Keratinocyte (primary cell): Measurements from ENCODE around the gene CISD3. TPM values are rescaled to one million over a fixed set of nuclear protein-coding genes. Genes with fewer than 3 reads are reported as not detected.

Source experiments
- DNase-seq: peaks from one replicate; pipeline ENCODE4 v3.0.0-alpha.2; 2011; ENCODE audit warnings: low read depth, missing footprints, low spot score
- FAIRE-seq: peaks from 2 replicates; lab custom pipeline; 2011; peaks lifted over from hg19 to GRCh38; lab: Jason Lieb, UNC
- H2AFZ ChIP-seq: 2 replicates; pipeline ENCODE4 v1.6.0; 2012; ENCODE audit warnings: low read length, control low read depth, inconsistent platforms; ENCODE audit not compliant: control insufficient read depth
- H3K27ac ChIP-seq: 2 replicates; pipeline ENCODE4 v1.5.1; 2011; ENCODE audit warnings: low read length; ENCODE audit not compliant: control insufficient read depth, insufficient read depth
- H3K27me3 ChIP-seq: 3 replicates; pipeline ENCODE4 v1.6.0; 2011; ENCODE audit warnings: low read length; ENCODE audit not compliant: control insufficient read depth, insufficient read depth; ENCODE audit errors: extremely low read depth
- H3K36me3 ChIP-seq, 2 experiments: 2 replicates in 1 of 2; 3 replicates in 1 of 2; pipeline ENCODE4 v1.5.1; 2011; ENCODE audit warnings: low read length in 2 of 2, mild to moderate bottlenecking in 1 of 2; ENCODE audit not compliant: control insufficient read depth in 2 of 2, insufficient read depth in 2 of 2; ENCODE audit errors: extremely low read depth in 1 of 2
- H3K4me1 ChIP-seq: 3 replicates; pipeline ENCODE4 v1.5.1; 2011; ENCODE audit warnings: low read length; ENCODE audit not compliant: control insufficient read depth, insufficient read depth; ENCODE audit errors: extremely low read depth
- H3K4me2 ChIP-seq: 3 replicates; pipeline ENCODE4 v1.6.0; 2011; ENCODE audit warnings: low read depth, low read length; ENCODE audit not compliant: control insufficient read depth, insufficient read depth; ENCODE audit errors: extremely low read depth
- H3K4me3 ChIP-seq, 3 experiments: fragments of 200-600 bp in 1 of 3; sonication (generic) in 1 of 3; 2 replicates in 2 of 3; 3 replicates in 1 of 3; pipeline ENCODE4 v1.5.1; 2011 to 2016; ENCODE audit warnings: low read length in 3 of 3, mild to moderate bottlenecking in 3 of 3, control low read depth in 2 of 3, inconsistent platforms in 1 of 3, low read depth in 1 of 3, mixed read lengths in 1 of 3, mixed run types in 1 of 3, moderate library complexity in 1 of 3; ENCODE audit not compliant: control insufficient read depth in 2 of 3, insufficient read depth in 2 of 3; ENCODE audit errors: extremely low read depth in 1 of 3
- H3K79me2 ChIP-seq: 2 replicates; pipeline ENCODE4 v1.6.0; 2012; ENCODE audit warnings: low read length; ENCODE audit not compliant: control insufficient read depth, insufficient read depth
- H3K9ac ChIP-seq: 3 replicates; pipeline ENCODE4 v1.6.0; 2011; ENCODE audit warnings: low read length; ENCODE audit not compliant: control insufficient read depth, insufficient read depth; ENCODE audit errors: extremely low read depth
- H3K9me1 ChIP-seq: 3 replicates; pipeline ENCODE4 v1.6.0; 2011; ENCODE audit warnings: low read length; ENCODE audit not compliant: control insufficient read depth, insufficient read depth; ENCODE audit errors: extremely low read depth
- H3K9me3 ChIP-seq: 2 replicates; pipeline ENCODE4 v1.5.1; 2012; ENCODE audit warnings: low read depth, low read length; ENCODE audit not compliant: control insufficient read depth
- H4K20me1 ChIP-seq: 3 replicates; pipeline ENCODE4 v1.6.0; 2011; ENCODE audit warnings: low read length; ENCODE audit not compliant: control insufficient read depth, insufficient read depth; ENCODE audit errors: extremely low read depth
- EZH2 ChIP-seq: IDR thresholded peaks from one replicate; pipeline ENCODE4 v1.6.1; 2012; ENCODE audit warnings: inconsistent platforms, mild to moderate bottlenecking, low read length, moderate library complexity
- dilution Hi-C: fragments of 300-500 bp; cut with MboI; formaldehyde crosslinking; loops from one replicate; pipeline ENCODE4 v1.7.0; 2020; ENCODE audit warnings: low sequenced_read_pairs; ENCODE audit not compliant: extremely low pct_ligation_motif_present
- polyA plus RNA-seq, 5 experiments: library from polyadenylated mRNA; depleted of rRNA in 3 of 5; stranded (reverse) in 3 of 5; stranded (forward) in 1 of 5; unstranded in 1 of 5; fragments of >200 nt; gene quantifications; 1 replicate in 1 of 5; 2 replicates in 3 of 5; 3 replicates in 1 of 5; pipeline versions ENCODE4 v1.2.1 to v1.2.3, GENCODE V29; 2011 to 2012; ENCODE audit warnings: missing spikeins in 2 of 5, low read depth in 1 of 5, low replicate concordance in 1 of 5
- TF ChIP-seq, protein P1 (sequence below), 3 experiments: IDR thresholded peaks in 1 of 3; conservative IDR thresholded peaks in 1 of 3; optimal IDR thresholded peaks in 1 of 3; 2 replicates in 2 of 3; 3 replicates in 1 of 3; pipeline versions ENCODE3 to v1.5.1; 2011; ENCODE audit warnings: low read length in 3 of 3, mild to moderate bottlenecking in 3 of 3, moderate library complexity in 2 of 3, control low read depth in 1 of 3, inconsistent platforms in 1 of 3; ENCODE audit not compliant: insufficient read depth in 2 of 3; ENCODE audit errors: extremely low read depth in 1 of 3

CISD3 gene
- polyA plus RNA-seq, 1 donor (not counting 4 experiments of a cell fraction or from before 2014, with no cell fraction given) = 17.1 TPM

DNA sequence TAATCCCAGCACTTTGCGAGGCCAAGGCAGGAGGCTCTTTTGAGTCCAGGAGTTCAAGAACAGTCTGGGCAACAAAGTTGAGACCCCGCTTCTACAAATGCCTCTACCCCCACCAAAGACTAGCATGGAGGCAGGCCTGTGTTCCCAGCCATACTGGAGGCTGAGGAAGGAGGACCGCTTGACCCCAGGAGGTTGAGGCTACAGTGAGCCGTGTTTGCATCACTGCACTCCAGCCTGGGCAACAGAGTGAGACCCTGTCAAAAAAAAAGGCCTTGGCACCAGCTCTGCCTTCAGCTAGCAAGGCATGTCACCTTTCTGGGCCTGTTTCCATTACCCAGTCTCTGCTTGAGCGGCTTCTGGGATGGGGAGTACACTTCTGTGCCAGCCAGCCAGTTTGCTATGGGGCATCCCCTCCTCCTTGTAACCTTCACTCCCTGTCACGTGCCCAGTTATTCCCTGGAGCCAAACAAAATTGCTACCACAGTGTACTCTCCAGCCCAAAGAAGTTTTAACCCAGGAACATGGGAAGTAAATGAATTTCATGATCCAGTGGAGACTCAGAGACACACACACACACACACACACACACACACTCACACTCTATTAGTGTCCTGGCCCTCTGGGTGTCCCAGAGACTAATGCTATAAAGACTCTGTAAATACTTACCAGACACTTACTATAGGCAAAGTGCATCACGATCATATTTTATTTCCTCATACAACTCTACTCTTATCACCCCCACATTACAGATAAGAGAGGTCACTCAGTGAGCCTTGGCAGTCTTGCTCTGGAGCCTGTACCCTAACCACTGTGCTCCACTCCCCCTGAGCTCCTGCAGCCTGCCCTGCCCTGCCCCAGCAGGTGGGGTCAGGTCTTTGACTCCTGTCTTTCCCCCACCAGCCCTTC lies 2.5 kb downstream of the CISD3 start:
- Histone ChIP-seq H3K9me3 (no peaks in the 10 kb centered on the region), H3K27me3 (no peaks in the 10 kb centered on the region), H3K27ac (no peak overlapping the region), H4K20me1 (no peaks in the 10 kb centered on the region), H2AFZ (no peak overlapping the region), H3K79me2 (peaks cover 13% of the 10 kb centered on the region), H3K4me1 (peaks cover 14% of the 10 kb centered on the region), H3K4me3 (no peak overlapping the region), H3K36me3 (peaks cover 17 to 23% of the 10 kb centered on the region in 2 experiments), H3K9ac (no peak overlapping the region), H3K4me2 (no peak overlapping the region), H3K9me1 (no peaks in the 10 kb centered on the region)
- TF ChIP-seq, protein P1, sequence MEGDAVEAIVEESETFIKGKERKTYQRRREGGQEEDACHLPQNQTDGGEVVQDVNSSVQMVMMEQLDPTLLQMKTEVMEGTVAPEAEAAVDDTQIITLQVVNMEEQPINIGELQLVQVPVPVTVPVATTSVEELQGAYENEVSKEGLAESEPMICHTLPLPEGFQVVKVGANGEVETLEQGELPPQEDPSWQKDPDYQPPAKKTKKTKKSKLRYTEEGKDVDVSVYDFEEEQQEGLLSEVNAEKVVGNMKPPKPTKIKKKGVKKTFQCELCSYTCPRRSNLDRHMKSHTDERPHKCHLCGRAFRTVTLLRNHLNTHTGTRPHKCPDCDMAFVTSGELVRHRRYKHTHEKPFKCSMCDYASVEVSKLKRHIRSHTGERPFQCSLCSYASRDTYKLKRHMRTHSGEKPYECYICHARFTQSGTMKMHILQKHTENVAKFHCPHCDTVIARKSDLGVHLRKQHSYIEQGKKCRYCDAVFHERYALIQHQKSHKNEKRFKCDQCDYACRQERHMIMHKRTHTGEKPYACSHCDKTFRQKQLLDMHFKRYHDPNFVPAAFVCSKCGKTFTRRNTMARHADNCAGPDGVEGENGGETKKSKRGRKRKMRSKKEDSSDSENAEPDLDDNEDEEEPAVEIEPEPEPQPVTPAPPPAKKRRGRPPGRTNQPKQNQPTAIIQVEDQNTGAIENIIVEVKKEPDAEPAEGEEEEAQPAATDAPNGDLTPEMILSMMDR (optimal IDR thresholded peaks at IDR 0.05 in 1 of 3, IDR thresholded peaks at IDR 0.05 in 1 of 3, conservative IDR thresholded peaks at IDR 0.05 in 1 of 3; ENCODE audit: extremely low read depth in 1 of 3, insufficient read depth in 2 of 3, low read length in 3 of 3) = no peak
- no peak for TF ChIP-seq EZH2
- DNase-seq (no peak), FAIRE-seq (no peak)
- dilution Hi-C loops = no loop called here

- Histone ChIP-seq H3K79me2 (peaks cover 13% of the 10 kb centered on the region), H3K27ac (no peak overlapping the region), H3K4me3 (no peak overlapping the region), H4K20me1 (no peaks in the 10 kb centered on the region), H3K4me2 (no peak overlapping the region), H3K9me1 (no peaks in the 10 kb centered on the region), H3K27me3 (no peaks in the 10 kb centered on the region), H3K4me1 (peaks cover 14% of the 10 kb centered on the region), H3K9ac (no peak overlapping the region), H2AFZ (no peak overlapping the region), H3K36me3 (peaks cover 19 to 29% of the 10 kb centered on the region in 2 experiments), H3K9me3 (no peaks in the 10 kb centered on the region)
- no peak for FAIRE-seq
- DNase-seq = no peak
- dilution Hi-C loops = no loop called here
- TF ChIP-seq, protein P1 (optimal IDR thresholded peaks at IDR 0.05 in 1 of 3, IDR thresholded peaks at IDR 0.05 in 1 of 3, conservative IDR thresholded peaks at IDR 0.05 in 1 of 3; ENCODE audit: extremely low read depth in 1 of 3, insufficient read depth in 2 of 3, low read length in 3 of 3) = no peak
- TF ChIP-seq EZH2 = no peak
Measured at GRCh38 chr17:38733282-38733981, 3.3 kb downstream of the CISD3 start.
